Parathyroid adenoma (tissue), 2 donors: Measurements from ENCODE around the gene PALLD.

Source experiments
- H2AFZ ChIP-seq: fragments of 300-600 bp; sonication (generic); one replicate; pipeline ENCODE4 v1.7.0; 2017; ENCODE audit warnings: antibody characterized with exemption, mild to moderate bottlenecking
- H3K27ac ChIP-seq: fragments of 300-600 bp; sonication (generic); one replicate; pipeline ENCODE4 v1.7.0; 2017
- H3K27me3 ChIP-seq: fragments of 300-600 bp; sonication (generic); one replicate; pipeline ENCODE4 v1.7.0; 2017; ENCODE audit warnings: low read length; ENCODE audit not compliant: control insufficient read depth, insufficient read depth
- H3K36me3 ChIP-seq: fragments of 300-600 bp; sonication (generic); one replicate; pipeline ENCODE4 v1.7.0; 2017; ENCODE audit warnings: low read length; ENCODE audit not compliant: control insufficient read depth, insufficient read depth
- H3K4me1 ChIP-seq: fragments of 300-600 bp; sonication (generic); one replicate; pipeline ENCODE4 v1.7.0; 2017; ENCODE audit warnings: control low read depth
- H3K4me2 ChIP-seq: fragments of 300-600 bp; sonication (generic); one replicate; pipeline ENCODE4 v1.7.0; 2017; ENCODE audit warnings: low read length
- H3K4me3 ChIP-seq: fragments of 300-600 bp; sonication (generic); one replicate; pipeline ENCODE4 v1.7.0; 2017; ENCODE audit warnings: low read depth, low read length
- H3K79me2 ChIP-seq: fragments of 300-600 bp; sonication (generic); one replicate; pipeline ENCODE4 v1.7.0; 2017; ENCODE audit warnings: control low read depth
- H3K9ac ChIP-seq: fragments of 300-600 bp; sonication (generic); one replicate; pipeline ENCODE4 v1.7.0; 2017; ENCODE audit warnings: mild to moderate bottlenecking
- H3K9me3 ChIP-seq: fragments of 300-600 bp; sonication (generic); one replicate; pipeline ENCODE4 v1.7.0; 2017; ENCODE audit warnings: low read length; ENCODE audit not compliant: control insufficient read depth
- TF ChIP-seq, protein P1 (sequence below): fragments of 300-600 bp; sonication (generic); IDR thresholded peaks from one replicate; pipeline ENCODE4 v1.7.0; 2017; ENCODE audit warnings: antibody characterized with exemption, mild to moderate bottlenecking
- donor health status: primary hyperparathyroidism.

Gene PALLD

DNA sequence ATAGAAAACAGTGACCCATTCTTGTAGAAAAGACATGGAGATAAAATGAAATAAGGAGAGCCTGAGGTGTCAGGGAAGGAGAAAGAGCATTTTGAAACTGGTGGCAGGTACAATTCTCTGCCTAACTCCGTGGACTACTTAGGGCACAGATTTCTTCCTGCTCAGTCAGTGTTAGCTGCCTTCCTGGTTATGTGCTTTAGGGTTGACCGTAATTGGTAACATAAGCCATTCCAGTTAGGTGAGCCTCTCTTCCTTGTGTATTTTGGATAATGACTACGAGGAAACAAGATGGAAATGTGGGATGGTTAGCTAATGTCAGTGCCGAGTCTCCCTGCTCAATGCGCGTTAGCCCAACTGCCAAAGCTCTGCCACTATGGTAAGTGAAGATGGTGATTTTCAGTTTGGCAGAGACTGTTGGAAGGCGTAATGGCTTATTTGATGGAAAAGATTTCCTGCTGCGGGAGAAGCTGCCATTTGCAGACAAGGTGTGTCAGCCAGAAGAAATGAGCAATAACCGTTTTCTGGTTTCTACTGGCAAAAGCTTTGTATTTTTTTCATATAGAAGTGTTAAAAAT lies 339.1 kb downstream of the PALLD start:
- TF ChIP-seq, protein P1, sequence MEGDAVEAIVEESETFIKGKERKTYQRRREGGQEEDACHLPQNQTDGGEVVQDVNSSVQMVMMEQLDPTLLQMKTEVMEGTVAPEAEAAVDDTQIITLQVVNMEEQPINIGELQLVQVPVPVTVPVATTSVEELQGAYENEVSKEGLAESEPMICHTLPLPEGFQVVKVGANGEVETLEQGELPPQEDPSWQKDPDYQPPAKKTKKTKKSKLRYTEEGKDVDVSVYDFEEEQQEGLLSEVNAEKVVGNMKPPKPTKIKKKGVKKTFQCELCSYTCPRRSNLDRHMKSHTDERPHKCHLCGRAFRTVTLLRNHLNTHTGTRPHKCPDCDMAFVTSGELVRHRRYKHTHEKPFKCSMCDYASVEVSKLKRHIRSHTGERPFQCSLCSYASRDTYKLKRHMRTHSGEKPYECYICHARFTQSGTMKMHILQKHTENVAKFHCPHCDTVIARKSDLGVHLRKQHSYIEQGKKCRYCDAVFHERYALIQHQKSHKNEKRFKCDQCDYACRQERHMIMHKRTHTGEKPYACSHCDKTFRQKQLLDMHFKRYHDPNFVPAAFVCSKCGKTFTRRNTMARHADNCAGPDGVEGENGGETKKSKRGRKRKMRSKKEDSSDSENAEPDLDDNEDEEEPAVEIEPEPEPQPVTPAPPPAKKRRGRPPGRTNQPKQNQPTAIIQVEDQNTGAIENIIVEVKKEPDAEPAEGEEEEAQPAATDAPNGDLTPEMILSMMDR: no peak
- peaks cover 6% of the 10 kb centered on the region for H3K4me1 ChIP-seq
- H3K4me2 ChIP-seq: no peak overlapping the region
- no peak overlapping the region for H3K4me3 ChIP-seq
- H3K79me2 ChIP-seq: peaks cover 9% of the 10 kb centered on the region
- H3K9ac ChIP-seq: no peak overlapping the region
- H3K27ac ChIP-seq: no peak overlapping the region
- no peaks in the 10 kb centered on the region for H3K9me3 ChIP-seq
- no peak overlapping the region for H2AFZ ChIP-seq
- no peaks in the 10 kb centered on the region for H3K27me3 ChIP-seq
- no peaks in the 10 kb centered on the region for H3K36me3 ChIP-seq

DNA sequence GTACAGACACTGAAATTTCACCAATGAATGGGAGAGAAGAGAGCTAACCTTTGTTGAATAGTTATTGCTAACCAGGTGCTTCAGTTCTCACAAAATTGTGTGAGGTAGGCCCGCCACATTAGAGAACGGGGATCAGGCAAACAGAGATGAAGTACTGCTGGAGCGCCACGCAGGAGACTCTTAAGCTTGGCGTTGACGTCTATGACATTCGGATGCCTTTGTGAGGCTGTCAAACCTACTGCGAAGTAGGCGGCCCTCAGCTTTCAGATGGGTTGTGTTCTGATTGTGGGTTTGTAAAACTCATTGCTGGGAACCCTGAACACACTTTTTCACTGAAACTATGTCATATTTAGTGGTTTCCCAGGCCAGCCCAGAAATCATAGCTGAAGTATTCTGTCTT lies 339.6 kb downstream of the PALLD start:
- Histone ChIP-seq H3K4me2 (no peak overlapping the region), H3K9me3 (no peaks in the 10 kb centered on the region), H3K4me1 (peaks cover 5% of the 10 kb centered on the region), H3K36me3 (no peaks in the 10 kb centered on the region), H3K4me3 (no peak overlapping the region), H3K27ac (no peak overlapping the region), H3K9ac (no peak overlapping the region), H3K27me3 (no peaks in the 10 kb centered on the region), H2AFZ (no peak overlapping the region), H3K79me2 (peaks cover 9% of the 10 kb centered on the region)
- TF ChIP-seq, protein P1: no peak

DNA sequence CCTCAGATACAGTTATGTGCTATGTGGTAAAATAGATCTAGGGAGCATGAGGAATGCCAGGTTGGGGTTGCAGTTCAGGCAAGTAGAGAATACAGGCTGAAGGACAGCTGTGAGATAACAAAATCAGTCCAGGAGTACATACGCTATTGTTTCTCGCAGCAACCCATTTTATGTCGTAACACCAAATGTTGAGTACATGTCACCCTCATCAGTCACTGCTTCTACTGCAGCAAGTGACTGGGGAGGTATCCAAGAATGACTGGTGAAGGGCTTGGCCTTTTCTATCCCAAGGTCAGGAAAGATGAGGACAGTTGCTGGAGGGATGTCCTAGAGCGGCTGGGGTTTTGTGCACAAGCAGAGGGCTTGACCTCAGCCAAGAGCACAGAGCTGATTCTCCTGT lies 341.1 kb downstream of the PALLD start:
- H3K9me3 ChIP-seq: no peaks in the 10 kb centered on the region
- H3K36me3 ChIP-seq: no peaks in the 10 kb centered on the region
- H3K27ac ChIP-seq: no peak overlapping the region
- TF ChIP-seq, protein P1: no peak
- H3K79me2 ChIP-seq: no peaks in the 10 kb centered on the region
- H3K9ac ChIP-seq: no peak overlapping the region
- H3K27me3 ChIP-seq: no peaks in the 10 kb centered on the region
- H3K4me2 ChIP-seq: no peak overlapping the region
- no peak overlapping the region for H3K4me3 ChIP-seq
- peaks cover 4% of the 10 kb centered on the region for H3K4me1 ChIP-seq
- H2AFZ ChIP-seq: no peak overlapping the region

DNA sequence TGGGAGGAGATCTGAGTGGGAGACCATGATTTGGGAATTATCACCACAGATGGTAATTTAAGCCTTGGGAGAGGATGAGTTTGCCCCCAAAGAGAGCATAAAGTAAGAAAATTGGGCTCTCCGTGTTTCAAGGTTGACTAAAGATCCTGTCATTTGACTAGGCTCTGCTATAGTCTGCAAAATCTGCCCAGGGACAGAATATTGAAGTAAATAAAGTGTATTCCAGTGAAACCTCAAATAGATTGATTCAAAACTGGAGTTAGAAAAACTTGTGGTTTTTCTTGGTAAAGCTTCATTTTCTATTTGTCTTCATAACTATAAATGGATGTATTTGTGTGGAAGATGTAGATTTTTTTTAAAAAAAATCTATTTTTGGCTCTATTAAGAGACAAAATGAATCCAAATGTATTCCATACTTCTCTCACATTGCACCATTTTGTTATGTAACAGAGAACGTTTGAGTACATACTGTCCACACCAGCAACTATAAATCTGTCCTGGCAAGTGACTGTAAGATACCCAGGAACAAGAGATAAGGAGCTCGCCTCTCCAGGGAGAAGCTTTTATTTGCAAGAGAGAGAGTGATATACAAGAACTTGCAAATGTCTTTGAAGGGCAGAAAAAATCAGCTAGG lies 343.0 kb downstream of the PALLD start:
- Histone ChIP-seq H3K9me3 (no peaks in the 10 kb centered on the region), H3K79me2 (no peaks in the 10 kb centered on the region), H3K36me3 (no peaks in the 10 kb centered on the region), H3K27ac (no peak overlapping the region), H3K27me3 (no peaks in the 10 kb centered on the region), H3K4me2 (no peak overlapping the region), H3K4me3 (no peak overlapping the region), H3K9ac (no peak overlapping the region), H2AFZ (no peak overlapping the region), H3K4me1 (peaks cover 4% of the 10 kb centered on the region)
- TF ChIP-seq, protein P1: no peak

DNA sequence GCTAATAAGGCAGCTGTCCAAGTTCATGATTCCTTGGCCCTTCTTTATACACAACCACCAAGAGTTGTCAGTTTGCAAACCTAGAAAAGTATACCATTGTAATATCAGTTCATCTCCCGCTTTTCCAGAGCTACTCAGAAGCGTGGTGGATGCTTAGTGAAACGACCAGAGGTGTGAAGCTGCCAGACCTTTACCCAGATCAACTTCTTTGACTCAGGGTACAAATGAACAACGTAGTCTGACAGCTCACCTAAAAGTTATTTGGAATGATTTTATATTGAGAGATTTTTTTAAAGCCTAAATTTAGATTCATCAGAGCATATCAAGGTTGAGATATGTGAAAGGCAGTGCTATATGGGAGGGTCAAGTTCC lies 343.5 kb downstream of the PALLD start:
- no peaks in the 10 kb centered on the region for H3K9me3 ChIP-seq
- H3K79me2 ChIP-seq: no peaks in the 10 kb centered on the region
- H3K27ac ChIP-seq: no peak overlapping the region
- TF ChIP-seq, protein P1: no peak
- no peak overlapping the region for H3K9ac ChIP-seq
- no peaks in the 10 kb centered on the region for H3K27me3 ChIP-seq
- H3K4me1 ChIP-seq: peaks cover 4% of the 10 kb centered on the region
- no peaks in the 10 kb centered on the region for H3K36me3 ChIP-seq
- no peak overlapping the region for H3K4me3 ChIP-seq
- no peak overlapping the region for H3K4me2 ChIP-seq
- H2AFZ ChIP-seq: no peak overlapping the region
